Endothelial cell of umbilical vein (primary cell): ENCODE results near the gene PSMC3. TPM values are rescaled to one million over a fixed set of nuclear protein-coding genes. Genes with fewer than 3 reads are reported as not detected.

Experiments used
- BruUV-seq: library from RNA; stranded (reverse); fragments of 400-500 nt; replicated peaks from 2 replicates; lab custom pipeline; 2021; lab: Mats Ljungman, UMichigan
- CTCF ChIA-PET: fragments of 300-600, 350-600 bp; sonication (Branson Sonifier 250); formaldehyde crosslinking; loops from one replicate; lab custom pipeline; 2021; ENCODE audit warnings: antibody characterized with exemption, inconsistent platforms; lab: Charles Lee
- POLR2A ChIA-PET: fragments of 300-600, 350-600 bp; sonication (Branson Sonifier 250); formaldehyde crosslinking; loops from one replicate; lab custom pipeline; 2021; ENCODE audit warnings: antibody characterized with exemption, inconsistent platforms; lab: Charles Lee
- DNase-seq: peaks from one replicate; pipeline ENCODE4 v3.0.0-alpha.2; 2011; ENCODE audit warnings: low read depth, low spot score
- FAIRE-seq: peaks from 2 replicates; lab custom pipeline; 2011; peaks lifted over from hg19 to GRCh38; lab: Jason Lieb, UNC
- H2AFZ ChIP-seq: 2 replicates; pipeline ENCODE4 v1.6.0; 2012; ENCODE audit warnings: low read depth, low read length, control low read depth, inconsistent platforms
- H3K27ac ChIP-seq: 2 replicates; pipeline ENCODE4 v1.5.1; 2011; ENCODE audit warnings: low read depth, mild to moderate bottlenecking, control low read depth, low read length, moderate library complexity; ENCODE audit not compliant: insufficient read depth
- H3K27me3 ChIP-seq, 2 experiments: 2 replicates each; pipeline versions ENCODE4 v1.6.0 to v1.6.1; 2011; ENCODE audit warnings: low read length in 2 of 2, mixed read lengths in 1 of 2; ENCODE audit not compliant: control insufficient read depth in 2 of 2, insufficient read depth in 2 of 2
- H3K36me3 ChIP-seq, 2 experiments: 2 replicates in 1 of 2; 3 replicates in 1 of 2; pipeline ENCODE4 v1.5.1; 2011; ENCODE audit warnings: low read length in 2 of 2, mild to moderate bottlenecking in 1 of 2, moderate library complexity in 1 of 2; ENCODE audit not compliant: control insufficient read depth in 2 of 2, insufficient read depth in 2 of 2; ENCODE audit errors: extremely low read depth in 1 of 2
- H3K4me1 ChIP-seq: 3 replicates; pipeline ENCODE4 v1.5.1; 2011; ENCODE audit warnings: mild to moderate bottlenecking, low read length; ENCODE audit not compliant: control insufficient read depth, insufficient read depth; ENCODE audit errors: extremely low read depth
- H3K4me2 ChIP-seq: 2 replicates; pipeline ENCODE4 v1.6.1; 2011; ENCODE audit warnings: low read length, control low read depth, mixed read lengths; ENCODE audit not compliant: insufficient read depth
- H3K4me3 ChIP-seq, 3 experiments: fragments of 200-600 bp in 1 of 3; sonication (generic), shearing (Covaris generic) in 1 of 3; replicated peaks in 1 of 3; 2 replicates each; pipeline ENCODE4 v1.5.1; 2011 to 2016; ENCODE audit warnings: control low read depth in 3 of 3, low read length in 3 of 3, mild to moderate bottlenecking in 2 of 3, inconsistent platforms in 1 of 3, low read depth in 1 of 3, moderate library complexity in 1 of 3; ENCODE audit not compliant: insufficient read depth in 1 of 3
- H3K79me2 ChIP-seq: 2 replicates; pipeline ENCODE4 v1.6.0; 2012; ENCODE audit warnings: low read length, inconsistent platforms; ENCODE audit not compliant: control insufficient read depth, insufficient read depth
- H3K9ac ChIP-seq: replicated peaks from 2 replicates; pipeline ENCODE3; 2011; ENCODE audit warnings: low read length, control low read depth; ENCODE audit not compliant: insufficient read depth; ENCODE audit errors: extremely low read depth
- H3K9me1 ChIP-seq: replicated peaks from 3 replicates; pipeline ENCODE4 v1.6.0; 2011; ENCODE audit warnings: mild to moderate bottlenecking, low read length; ENCODE audit not compliant: control insufficient read depth, insufficient read depth; ENCODE audit errors: extremely low read depth
- H3K9me3 ChIP-seq: replicated peaks from 2 replicates; pipeline ENCODE4 v1.5.1; 2012; ENCODE audit warnings: low read length, inconsistent platforms; ENCODE audit not compliant: control insufficient read depth, insufficient read depth
- H4K20me1 ChIP-seq: replicated peaks from 2 replicates; pipeline ENCODE3; 2011; ENCODE audit warnings: mild to moderate bottlenecking, low read length; ENCODE audit not compliant: control insufficient read depth, insufficient read depth; ENCODE audit errors: extremely low read depth
- EZH2 ChIP-seq: IDR thresholded peaks from 2 replicates; pipeline ENCODE4 v1.6.1; 2012; ENCODE audit warnings: borderline replicate concordance, low read depth, mild to moderate bottlenecking, moderate library complexity, low read length, inconsistent platforms; ENCODE audit not compliant: severe bottlenecking
- FOS ChIP-seq: IDR thresholded peaks from 2 replicates; pipeline ENCODE4 v1.6.1; 2011; ENCODE audit warnings: mild to moderate bottlenecking, low read length, moderate library complexity, borderline replicate concordance; ENCODE audit not compliant: insufficient read depth
- GATA2 ChIP-seq: IDR thresholded peaks from 2 replicates; pipeline ENCODE4 v1.7.0; 2011; ENCODE audit warnings: low read depth, mild to moderate bottlenecking, moderate library complexity, mixed read lengths, low read length; ENCODE audit not compliant: insufficient read length, insufficient read depth
- JUN ChIP-seq: IDR thresholded peaks from 2 replicates; pipeline ENCODE4 v1.6.1; 2011; ENCODE audit warnings: borderline replicate concordance, low read depth; ENCODE audit not compliant: insufficient read length, insufficient read depth
- MYC ChIP-seq: IDR thresholded peaks from one replicate; pipeline ENCODE4 v1.6.1; 2011; ENCODE audit warnings: mild to moderate bottlenecking, low read depth, low read length
- POLR2A ChIP-seq: IDR thresholded peaks from 2 replicates; pipeline ENCODE4 v1.6.1; 2012; ENCODE audit warnings: low read depth, mild to moderate bottlenecking, control low read depth, low read length
- POLR2AphosphoS5 ChIP-seq: IDR thresholded peaks from 2 replicates; pipeline ENCODE4 v1.6.1; 2012; ENCODE audit warnings: low read depth, mild to moderate bottlenecking, control low read depth, low read length, moderate library complexity; ENCODE audit not compliant: insufficient read depth
- dilution Hi-C: fragments of 300-500 bp; cut with MboI; formaldehyde crosslinking; loops from one replicate; pipeline ENCODE4 v1.15.0; 2019; ENCODE audit warnings: low sequenced_read_pairs; ENCODE audit not compliant: extremely low pct_ligation_motif_present
- intact Hi-C: fragments of 100-400 bp; cut with micrococcal nuclease; formaldehyde crosslinking; loops from one replicate; pipeline ENCODE4 v1.10.0; 2022
- polyA plus RNA-seq, 4 experiments: library from polyadenylated mRNA; depleted of rRNA in 3 of 4; stranded (reverse) in 3 of 4; unstranded in 1 of 4; fragments of >200 nt; gene quantifications; 2 replicates each; pipeline versions ENCODE4 v1.2.1 to v1.2.3, GENCODE V29; 2011 to 2012; ENCODE audit warnings: missing spikeins in 1 of 4
- total RNA-seq: library from RNA; stranded (reverse); gene quantifications from 2 replicates; pipeline ENCODE4 v1.2.3, GENCODE V29; 2021
- TF ChIP-seq, protein P1 (sequence below): IDR thresholded peaks from 2 replicates; pipeline ENCODE4 v1.6.1; 2011; ENCODE audit not compliant: insufficient read depth, insufficient read length
- TF ChIP-seq, protein P2 (sequence below), 2 donors: IDR thresholded peaks; 1 replicate in 1 of 2; 2 replicates in 1 of 2; pipeline ENCODE4 v1.5.1; 2011; ENCODE audit warnings: low read length in 2 of 2, mild to moderate bottlenecking in 2 of 2, moderate library complexity in 2 of 2, control low read depth in 1 of 2, inconsistent platforms in 1 of 2, low read depth in 1 of 2; ENCODE audit not compliant: insufficient read depth in 1 of 2; ENCODE audit errors: extremely low read depth in 1 of 2

Gene PSMC3
- total and polyA plus RNA-seq, 2 donors (not counting 3 experiments of a cell fraction or from before 2014, with no cell fraction given) = 179 to 203 TPM

DNA sequence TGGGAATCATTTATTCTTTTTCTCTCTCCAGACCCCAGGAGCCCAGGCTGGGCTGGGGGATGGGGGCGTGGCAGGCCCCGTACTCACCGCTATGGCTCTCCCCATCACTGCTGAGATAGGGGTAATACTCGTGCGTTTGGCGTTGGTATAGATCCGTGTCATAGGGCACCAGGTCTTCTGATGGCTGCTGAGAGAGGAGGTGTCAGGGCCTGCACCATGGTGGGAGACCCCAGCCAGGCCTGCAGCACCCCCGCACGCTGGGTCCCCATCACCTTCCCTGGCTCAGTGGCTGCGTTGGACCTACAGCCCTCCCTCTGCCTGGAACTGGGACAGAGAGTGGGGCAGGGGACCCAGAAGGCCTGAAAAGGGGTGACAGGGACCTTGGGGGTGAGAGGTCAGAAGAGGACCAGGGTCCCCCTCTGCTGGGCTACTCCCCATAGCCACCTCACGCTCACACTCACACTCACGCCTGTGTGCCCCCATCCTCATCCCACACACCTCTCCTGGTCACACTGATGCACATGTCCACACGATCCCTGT lies 50.6 kb downstream of the PSMC3 start:
- H3K36me3 ChIP-seq = no peaks in the 10 kb centered on the region
- H3K4me2 ChIP-seq = no peak overlapping the region
- dilution Hi-C loops = no loop called here
- ChIA-PET POLR2A (no interaction called here), CTCF (interaction anchor here (1.5 to 4.7 kb wide), 3 partner anchors 21 to 35 kb away, joined by 12 to 148 read pairs (median 74); partner anchors contain the start of gene SLC39A13)
- H3K9ac ChIP-seq = no peak overlapping the region
- H4K20me1 ChIP-seq = no peaks in the 10 kb centered on the region
- H2AFZ ChIP-seq = no peak overlapping the region
- no peaks in the 10 kb centered on the region for H3K27me3 ChIP-seq
- H3K79me2 ChIP-seq = no peaks in the 10 kb centered on the region
- H3K27ac ChIP-seq = no peak overlapping the region
- H3K4me1 ChIP-seq = peaks cover 9% of the 10 kb centered on the region
- no peaks in the 10 kb centered on the region for H3K9me3 ChIP-seq
- FAIRE-seq = no peak
- no peak overlapping the region for H3K4me3 ChIP-seq
- no peaks in the 10 kb centered on the region for H3K9me1 ChIP-seq
- intact Hi-C loops = no loop called here
- DNase-seq = no peak
- TF ChIP-seq, protein P1, sequence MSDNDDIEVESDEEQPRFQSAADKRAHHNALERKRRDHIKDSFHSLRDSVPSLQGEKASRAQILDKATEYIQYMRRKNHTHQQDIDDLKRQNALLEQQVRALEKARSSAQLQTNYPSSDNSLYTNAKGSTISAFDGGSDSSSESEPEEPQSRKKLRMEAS = no peak
- TF ChIP-seq, protein P2, sequence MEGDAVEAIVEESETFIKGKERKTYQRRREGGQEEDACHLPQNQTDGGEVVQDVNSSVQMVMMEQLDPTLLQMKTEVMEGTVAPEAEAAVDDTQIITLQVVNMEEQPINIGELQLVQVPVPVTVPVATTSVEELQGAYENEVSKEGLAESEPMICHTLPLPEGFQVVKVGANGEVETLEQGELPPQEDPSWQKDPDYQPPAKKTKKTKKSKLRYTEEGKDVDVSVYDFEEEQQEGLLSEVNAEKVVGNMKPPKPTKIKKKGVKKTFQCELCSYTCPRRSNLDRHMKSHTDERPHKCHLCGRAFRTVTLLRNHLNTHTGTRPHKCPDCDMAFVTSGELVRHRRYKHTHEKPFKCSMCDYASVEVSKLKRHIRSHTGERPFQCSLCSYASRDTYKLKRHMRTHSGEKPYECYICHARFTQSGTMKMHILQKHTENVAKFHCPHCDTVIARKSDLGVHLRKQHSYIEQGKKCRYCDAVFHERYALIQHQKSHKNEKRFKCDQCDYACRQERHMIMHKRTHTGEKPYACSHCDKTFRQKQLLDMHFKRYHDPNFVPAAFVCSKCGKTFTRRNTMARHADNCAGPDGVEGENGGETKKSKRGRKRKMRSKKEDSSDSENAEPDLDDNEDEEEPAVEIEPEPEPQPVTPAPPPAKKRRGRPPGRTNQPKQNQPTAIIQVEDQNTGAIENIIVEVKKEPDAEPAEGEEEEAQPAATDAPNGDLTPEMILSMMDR (IDR thresholded peaks at IDR 0.05; ENCODE audit: extremely low read depth in 1 of 2, insufficient read depth in 1 of 2, low read depth in 1 of 2, low read length in 2 of 2) = no peak
- TF ChIP-seq JUN (no peak), MYC (no peak), EZH2 (no peak), GATA2 (no peak), POLR2AphosphoS5 (no peak), FOS (no peak), POLR2A (no peak)
- no TSS peak for BruUV-seq
